Upper lobe of left lung (tissue), 4 donors: ENCODE data around the gene LITAFD.

ENCODE experiments used
- EP300 ChIP-seq, 4 donors: sonication (generic); formaldehyde crosslinking; IDR thresholded peaks; one replicate each; pipeline ENCODE4 v1.5.1; 2017; ENCODE audit warnings: antibody characterized with exemption in 4 of 4, control low read depth in 2 of 4
- POLR2A ChIP-seq, 4 donors: fragments of 450-650 bp; IDR thresholded peaks; one replicate each; pipeline ENCODE4 v1.5.1; 2016 to 2017; ENCODE audit warnings: antibody characterized with exemption in 4 of 4, mild to moderate bottlenecking in 2 of 4
- POLR2AphosphoS5 ChIP-seq, 2 donors: sonication (generic); formaldehyde crosslinking; IDR thresholded peaks; one replicate each; pipeline ENCODE4 v1.5.1; 2017; ENCODE audit warnings: antibody characterized with exemption in 2 of 2
- TF ChIP-seq, protein P1 (sequence below), 6 experiments: fragments of 450-650 bp in 4 of 6; fragments of 200-600 bp in 2 of 6; sonication (generic) in 2 of 6; IDR thresholded peaks; one replicate each; pipeline ENCODE4 v1.5.1; 2016 to 2019; ENCODE audit warnings: antibody characterized with exemption in 6 of 6

- TF ChIP-seq, protein P1, sequence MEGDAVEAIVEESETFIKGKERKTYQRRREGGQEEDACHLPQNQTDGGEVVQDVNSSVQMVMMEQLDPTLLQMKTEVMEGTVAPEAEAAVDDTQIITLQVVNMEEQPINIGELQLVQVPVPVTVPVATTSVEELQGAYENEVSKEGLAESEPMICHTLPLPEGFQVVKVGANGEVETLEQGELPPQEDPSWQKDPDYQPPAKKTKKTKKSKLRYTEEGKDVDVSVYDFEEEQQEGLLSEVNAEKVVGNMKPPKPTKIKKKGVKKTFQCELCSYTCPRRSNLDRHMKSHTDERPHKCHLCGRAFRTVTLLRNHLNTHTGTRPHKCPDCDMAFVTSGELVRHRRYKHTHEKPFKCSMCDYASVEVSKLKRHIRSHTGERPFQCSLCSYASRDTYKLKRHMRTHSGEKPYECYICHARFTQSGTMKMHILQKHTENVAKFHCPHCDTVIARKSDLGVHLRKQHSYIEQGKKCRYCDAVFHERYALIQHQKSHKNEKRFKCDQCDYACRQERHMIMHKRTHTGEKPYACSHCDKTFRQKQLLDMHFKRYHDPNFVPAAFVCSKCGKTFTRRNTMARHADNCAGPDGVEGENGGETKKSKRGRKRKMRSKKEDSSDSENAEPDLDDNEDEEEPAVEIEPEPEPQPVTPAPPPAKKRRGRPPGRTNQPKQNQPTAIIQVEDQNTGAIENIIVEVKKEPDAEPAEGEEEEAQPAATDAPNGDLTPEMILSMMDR (IDR thresholded peaks at IDR 0.05), result no peak
- no peak for TF ChIP-seq POLR2AphosphoS5 (IDR thresholded peaks at IDR 0.05)
- TF ChIP-seq EP300 (IDR thresholded peaks at IDR 0.05), result no peak
- no peak for TF ChIP-seq POLR2A (IDR thresholded peaks at IDR 0.05)
Measured at GRCh38 chr16:8882041-8882617, at the start of gene LITAFD.
